GM23248 (cell line): ENCODE measurements around the gene C5orf63. TPM values are rescaled to one million over a fixed set of nuclear protein-coding genes. Genes with fewer than 3 reads are reported as not detected.
"Not testable (repeated sequence)": the region's sequence is repeated elsewhere in the genome, so short reads cannot be mapped to it uniquely, and the experiment has no call there.

Experiments
- DNase-seq: peaks from one replicate; pipeline ENCODE4 v3.0.0-alpha.2; 2015
- H2AFZ ChIP-seq: fragments of 200-600 bp; sonication (generic); 2 replicates; pipeline ENCODE4 v1.6.1; 2016; ENCODE audit warnings: antibody characterized with exemption
- H3F3A ChIP-seq: fragments of 200-600 bp; sonication (generic); 2 replicates; pipeline ENCODE4 v1.6.1; 2016; ENCODE audit warnings: mild to moderate bottlenecking, antibody characterized with exemption, mixed run types; ENCODE audit not compliant: insufficient read depth
- H3K27ac ChIP-seq: fragments of 200-600 bp; sonication (generic); 2 replicates; pipeline ENCODE4 v1.5.1; 2016; ENCODE audit warnings: mild to moderate bottlenecking
- H3K27me3 ChIP-seq: fragments of 200-600 bp; sonication (generic); replicated peaks from 2 replicates; pipeline ENCODE4 v1.6.1; 2016; ENCODE audit warnings: mild to moderate bottlenecking; ENCODE audit not compliant: insufficient read depth
- H3K36me3 ChIP-seq: fragments of 200-600 bp; sonication (generic); 2 replicates; pipeline ENCODE4 v1.6.1; 2016; ENCODE audit warnings: low read depth, mild to moderate bottlenecking
- H3K4me1 ChIP-seq: fragments of 200-600 bp; sonication (generic); 2 replicates; pipeline ENCODE4 v1.6.1; 2016; ENCODE audit warnings: mild to moderate bottlenecking; ENCODE audit not compliant: insufficient read depth
- H3K4me2 ChIP-seq: fragments of 200-600 bp; sonication (generic); one replicate; pipeline ENCODE4 v1.6.1; 2016; ENCODE audit warnings: mild to moderate bottlenecking; ENCODE audit not compliant: unreplicated experiment
- H3K4me3 ChIP-seq: fragments of 200-600 bp; sonication (generic); 2 replicates; pipeline ENCODE4 v1.5.1; 2016; ENCODE audit warnings: mild to moderate bottlenecking
- H3K79me2 ChIP-seq: fragments of 200-600 bp; sonication (generic); 2 replicates; pipeline ENCODE4 v1.6.1; 2016; ENCODE audit warnings: mild to moderate bottlenecking; ENCODE audit not compliant: insufficient read depth
- H3K9ac ChIP-seq: fragments of 200-600 bp; sonication (generic); 2 replicates; pipeline ENCODE4 v1.6.1; 2016; ENCODE audit warnings: mild to moderate bottlenecking
- H3K9me2 ChIP-seq: fragments of 200-600 bp; sonication (generic); 2 replicates; pipeline ENCODE4 v1.6.1; 2016; ENCODE audit warnings: mixed run types, mild to moderate bottlenecking, moderate library complexity; ENCODE audit not compliant: insufficient read depth
- H3K9me3 ChIP-seq: fragments of 200-600 bp; sonication (generic); one replicate; pipeline ENCODE4 v1.6.1; 2017; ENCODE audit warnings: low read depth
- H4K20me1 ChIP-seq: fragments of 200-600 bp; sonication (generic); 2 replicates; pipeline ENCODE4 v1.6.0; 2016; ENCODE audit not compliant: insufficient read depth
- EZH2 ChIP-seq: fragments of 200-600 bp; sonication (generic); IDR thresholded peaks from 2 replicates; pipeline ENCODE4 v1.6.1; 2018; ENCODE audit warnings: antibody characterized with exemption, mild to moderate bottlenecking; ENCODE audit not compliant: insufficient read depth, poor library complexity, severe bottlenecking
- EZH2phosphoT487 ChIP-seq: fragments of 200-600 bp; sonication (generic); IDR thresholded peaks from 2 replicates; pipeline ENCODE4 v1.6.1; 2018; ENCODE audit warnings: antibody characterized with exemption, moderate library complexity, mild to moderate bottlenecking, low read depth; ENCODE audit not compliant: insufficient read depth
- WGBS, 2 experiments: methylation state at CpG; one replicate each; pipeline ENCODE4 v1.1.6; 2015 to 2017; ENCODE audit warnings: low lambda C conversion rate in 2 of 2, low coverage in 1 of 2; ENCODE audit errors: missing lambda C conversion rate in 2 of 2; 5-methylcytosine and 5-hydroxymethylcytosine counted together
- in situ Hi-C: fragments of 300-500 bp; cut with MboI; formaldehyde crosslinking; loops from 2 replicates; pipeline ENCODE4 v1.15.0; 2020
- polyA plus RNA-seq: library from polyadenylated mRNA; unstranded; fragments of >200 nt; fragmentation: Nextera tagmentation; extraction: Ambion mirVana; gene quantifications from 2 replicates; pipeline ENCODE4 v1.2.1, GENCODE V29; 2016
- total RNA-seq: library from RNA; depleted of rRNA; stranded (reverse); fragments of >200 nt; shearing (Covaris generic); gene quantifications from 2 replicates; pipeline ENCODE4 v1.2.3, GENCODE V29; 2014

The C5orf63 gene
- total and polyA plus RNA-seq, 2 experiments from 2014 or later, result 0.97 to 7.2 TPM

DNA sequence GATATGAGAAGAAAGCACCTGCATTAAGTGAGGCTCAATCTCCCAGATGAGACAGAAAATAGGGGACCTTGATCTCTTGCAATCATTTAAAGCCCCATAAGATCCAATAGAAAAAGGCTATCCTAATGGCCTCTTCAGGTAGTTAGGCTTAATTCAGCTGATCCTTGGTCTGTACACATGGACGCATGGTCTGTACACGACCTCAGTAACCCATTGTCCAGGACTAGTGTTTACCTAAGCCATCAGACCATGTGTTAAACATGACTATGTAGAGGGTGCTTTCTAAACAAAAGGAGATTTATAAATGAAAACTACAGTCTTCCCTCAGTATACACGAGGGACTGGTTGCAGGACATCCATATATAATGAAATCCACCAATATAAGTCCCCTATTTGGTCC lies 50.5 kb downstream of the C5orf63 start:
- H3K4me1 ChIP-seq, result no peaks in the 10 kb centered on the region
- in situ Hi-C loops, result no loop called here
- no peak for TF ChIP-seq EZH2phosphoT487
- no peak for TF ChIP-seq EZH2
- H3K27me3 ChIP-seq, result no peaks in the 10 kb centered on the region
- no peak for DNase-seq
- H3K4me2 ChIP-seq, result no peak overlapping the region
- H2AFZ ChIP-seq, result no peak overlapping the region
- no peaks in the 10 kb centered on the region for H4K20me1 ChIP-seq
- H3K4me3 ChIP-seq, result no peak overlapping the region
- no peaks in the 10 kb centered on the region for H3K9me3 ChIP-seq
- no peak overlapping the region for H3K9ac ChIP-seq
- H3K36me3 ChIP-seq, result no peaks in the 10 kb centered on the region
- no peaks in the 10 kb centered on the region for H3K9me2 ChIP-seq
- no peak overlapping the region for H3K27ac ChIP-seq
- H3F3A ChIP-seq, result no peaks in the 10 kb centered on the region
- WGBS, 2 experiments, result 93 to 96% methylated on average over 3 of the region's 3 CpGs
- no peaks in the 10 kb centered on the region for H3K79me2 ChIP-seq

DNA sequence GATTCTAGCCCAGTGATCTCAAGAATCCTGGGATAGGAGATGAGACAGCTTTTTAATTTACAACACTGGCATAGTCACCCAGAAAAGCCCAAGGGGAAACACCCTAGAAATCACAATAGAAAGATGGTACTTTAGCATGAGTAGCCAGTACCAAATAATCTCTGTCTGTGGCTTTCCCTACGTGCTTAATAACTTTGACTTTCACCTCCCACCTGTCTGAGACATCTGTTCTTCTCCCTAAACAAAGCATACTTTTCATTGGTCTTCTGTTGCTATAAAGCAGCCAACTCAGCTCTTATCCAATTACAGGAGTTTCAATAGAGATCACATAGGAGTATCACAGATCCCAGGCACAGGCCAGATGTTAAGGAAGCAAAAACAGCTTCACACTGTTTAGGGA lies 53.4 kb downstream of the C5orf63 start:
- Histone ChIP-seq H3K79me2 (no peaks in the 10 kb centered on the region), H3K9ac (no peak overlapping the region), H3K9me2 (no peaks in the 10 kb centered on the region), H3K4me2 (no peak overlapping the region), H3K4me1 (no peaks in the 10 kb centered on the region), H3K36me3 (no peaks in the 10 kb centered on the region), H3K27me3 (no peaks in the 10 kb centered on the region), H3F3A (no peaks in the 10 kb centered on the region), H2AFZ (no peak overlapping the region), H3K27ac (no peak overlapping the region), H3K9me3 (no peaks in the 10 kb centered on the region), H4K20me1 (no peaks in the 10 kb centered on the region), H3K4me3 (no peak overlapping the region)
- WGBS, 2 experiments, result 85 to 88% methylated on average over 1 of the region's 1 CpG
- no peak for TF ChIP-seq EZH2phosphoT487
- TF ChIP-seq EZH2, result no peak
- in situ Hi-C loops, result no loop called here
- no peak for DNase-seq

GRCh38 chr5:127016722-127017121 lies 56.6 kb downstream of the C5orf63 start:
- WGBS, 2 experiments, result 97 to 100% methylated on average over 4 of the region's 4 CpGs
- in situ Hi-C loops, H3K79me2 ChIP-seq, H3K4me3 ChIP-seq, H3K36me3 ChIP-seq, H3K9ac ChIP-seq, H3K4me2 ChIP-seq, H3K27ac ChIP-seq, H3K9me3 ChIP-seq, H3K27me3 ChIP-seq, H3K9me2 ChIP-seq, H2AFZ ChIP-seq, H4K20me1 ChIP-seq, DNase-seq: not testable (repeated sequence)
- Histone ChIP-seq H3F3A (peaks cover 24% of the 10 kb centered on the region), H3K4me1 (peaks cover 20% of the 10 kb centered on the region)

DNA sequence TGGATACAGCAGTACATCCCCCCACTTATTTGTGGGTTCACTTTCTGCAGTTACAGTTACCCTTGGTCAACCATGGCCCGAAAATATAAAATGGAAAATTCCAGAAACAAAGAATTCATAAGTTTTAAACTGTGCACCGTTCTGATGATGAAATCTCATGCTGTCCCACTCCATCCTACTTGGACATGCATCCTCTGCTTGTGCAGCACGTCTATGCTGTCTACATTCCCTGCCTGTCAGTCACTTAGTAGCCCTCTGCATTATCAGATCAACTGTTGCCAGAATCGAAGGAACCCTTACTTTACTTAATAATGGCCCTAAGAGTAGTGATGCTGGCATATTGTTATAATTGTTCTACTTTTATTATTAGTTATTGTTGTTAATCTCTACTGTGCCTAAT lies 57.6 kb downstream of the C5orf63 start:
- TF ChIP-seq EZH2 (no peak), EZH2phosphoT487 (no peak)
- no peak overlapping the region for H3K27ac ChIP-seq
- 98% methylated on average over 4 of the region's 4 CpGs for WGBS, 2 experiments

DNA sequence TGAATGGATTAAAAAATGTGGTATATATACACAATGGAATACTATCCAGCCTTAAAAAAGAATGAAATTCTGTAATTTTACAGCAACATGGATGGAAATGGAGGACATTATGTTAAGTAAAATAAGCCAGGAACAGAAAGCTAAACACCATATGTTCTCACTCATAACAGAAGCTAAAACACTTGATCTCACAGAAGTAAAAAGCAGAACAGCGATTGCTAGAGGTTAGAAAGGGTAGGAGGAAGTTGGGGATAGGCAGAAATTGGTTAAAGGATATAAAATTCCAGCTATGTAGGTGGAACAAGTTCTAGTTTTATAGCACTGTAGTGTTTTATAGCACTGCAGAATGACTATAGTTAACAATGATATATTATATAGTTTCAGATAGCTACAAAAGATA lies 58.7 kb downstream of the C5orf63 start:
- DNase-seq, result no peak
- no peaks in the 10 kb centered on the region for H3K79me2 ChIP-seq
- peaks cover 44% of the 10 kb centered on the region for H3F3A ChIP-seq
- H4K20me1 ChIP-seq, result no peaks in the 10 kb centered on the region
- H3K4me3 ChIP-seq, result no peak overlapping the region
- H3K27ac ChIP-seq, result no peak overlapping the region
- TF ChIP-seq EZH2phosphoT487, result no peak
- no peak for TF ChIP-seq EZH2
- no peak overlapping the region for H3K4me2 ChIP-seq
- no peaks in the 10 kb centered on the region for H3K27me3 ChIP-seq
- peaks cover 37% of the 10 kb centered on the region for H3K4me1 ChIP-seq
- no peaks in the 10 kb centered on the region for H3K36me3 ChIP-seq
- no peaks in the 10 kb centered on the region for H3K9me2 ChIP-seq
- in situ Hi-C loops, result no loop called here
- no peaks in the 10 kb centered on the region for H3K9me3 ChIP-seq
- WGBS, 2 experiments, result 95 to 100% methylated on average over 1 of the region's 1 CpG
- no peak overlapping the region for H3K9ac ChIP-seq
- no peak overlapping the region for H2AFZ ChIP-seq

More for the DNA sequence above, 57.6 kb downstream of the C5orf63 start:
- Histone ChIP-seq H3K4me1 (peaks cover 28% of the 10 kb centered on the region), H3K4me3 (no peak overlapping the region), H3F3A (peaks cover 34% of the 10 kb centered on the region), H3K36me3 (no peaks in the 10 kb centered on the region), H3K4me2 (no peak overlapping the region), H3K79me2 (no peaks in the 10 kb centered on the region), H2AFZ (no peak overlapping the region), H3K27me3 (no peaks in the 10 kb centered on the region), H3K9me2 (no peaks in the 10 kb centered on the region), H3K9ac (no peak overlapping the region), H4K20me1 (no peaks in the 10 kb centered on the region), H3K9me3 (no peaks in the 10 kb centered on the region)
- in situ Hi-C loops, result no loop called here
- no peak for DNase-seq
